ENCODE data around the gene ZBTB33.

ZBTB33 gene

DNA sequence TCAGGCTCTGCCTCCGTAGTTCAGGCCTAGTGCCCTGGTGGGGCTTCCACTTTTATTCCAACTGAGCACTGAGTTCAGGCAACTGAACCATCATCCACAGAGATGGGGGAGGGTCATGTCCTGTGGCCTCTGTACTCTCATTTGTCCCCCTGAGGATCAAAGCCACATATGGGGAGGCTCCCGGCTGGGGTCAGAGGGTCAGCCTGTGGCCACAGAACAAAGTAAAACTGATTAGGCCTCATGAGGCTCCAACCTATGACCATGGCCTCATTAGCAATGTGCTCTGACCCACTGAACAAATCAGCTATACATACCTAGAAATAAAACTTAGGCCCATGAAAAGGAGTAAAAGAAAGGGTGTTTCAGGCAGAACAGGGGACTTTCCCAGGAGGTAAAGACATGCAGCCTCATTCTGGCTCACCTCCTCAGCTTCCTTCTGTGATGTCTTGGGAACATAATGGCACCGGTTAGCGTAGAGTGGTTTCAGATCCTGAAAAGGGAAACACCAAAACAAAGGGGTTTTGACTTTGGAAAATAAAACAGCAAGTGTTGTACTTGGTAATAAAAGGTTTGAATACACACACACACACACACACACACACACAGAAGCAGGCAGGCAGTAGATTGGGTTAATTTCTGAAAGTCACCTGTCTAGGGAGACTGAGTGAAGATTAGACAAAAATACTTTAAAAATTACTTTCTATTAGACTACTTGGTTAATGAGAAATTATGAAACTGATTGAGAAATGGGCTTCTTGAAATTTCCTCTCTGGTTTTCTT is 36.3 kb downstream of the ZBTB33 start:
- Histone ChIP-seq H3K4me3 (ENCODE audit: insufficient read depth, low read depth, low read length, poor library complexity, severe bottlenecking) (no peak overlapping the region), H3K27ac (ENCODE audit: insufficient read depth, low read length, poor library complexity, severe bottlenecking) (no peak overlapping the region), H3K9me3 (ENCODE audit: control insufficient read depth, low read length) (no peaks in the 10 kb centered on the region), H3K36me3 (ENCODE audit: control insufficient read depth, insufficient read depth, low read length) (no peaks in the 10 kb centered on the region), H3K27me3 (replicated peaks; ENCODE audit: control insufficient read depth, insufficient read depth, low read length, poor library complexity, severe bottlenecking) (no peaks in the 10 kb centered on the region), H3K4me1 (ENCODE audit: control insufficient read depth, insufficient read depth, low read length, poor library complexity, severe bottlenecking) (no peaks in the 10 kb centered on the region)
- no peak for DNase-seq

DNA sequence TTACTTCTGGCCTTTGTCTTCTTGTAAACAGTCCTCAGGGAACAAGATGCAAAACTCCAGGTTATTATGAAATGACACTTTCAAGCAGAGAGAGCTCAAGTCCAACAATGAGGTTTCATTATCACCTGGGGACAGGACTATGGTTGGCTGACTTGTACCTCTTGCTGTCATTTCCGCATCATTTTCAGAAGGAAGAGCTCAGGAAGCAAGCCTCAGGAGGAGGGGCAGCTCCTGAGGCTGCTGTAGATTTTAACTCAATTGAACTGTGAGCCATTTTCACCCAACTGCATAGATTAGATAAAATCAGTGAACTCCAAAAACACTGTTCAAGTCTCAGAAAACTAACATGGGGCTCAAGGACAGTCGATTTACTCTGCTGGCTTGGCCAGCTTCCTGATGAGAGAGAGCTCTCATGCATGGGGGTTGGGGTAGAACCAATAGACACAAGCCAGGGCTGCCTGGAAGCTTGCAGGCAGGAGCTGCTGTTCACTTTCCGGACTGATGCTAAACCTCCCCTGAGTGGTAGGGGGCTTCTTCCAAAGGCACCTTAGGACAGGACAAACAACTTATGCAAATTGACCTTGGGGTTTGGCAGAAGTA is 37.0 kb downstream of the ZBTB33 start:
- DNase-seq: no peak
- H3K27ac ChIP-seq (ENCODE audit: insufficient read depth, low read length, poor library complexity, severe bottlenecking): no peak overlapping the region
- H3K9me3 ChIP-seq (ENCODE audit: control insufficient read depth, low read length): no peaks in the 10 kb centered on the region
- no peaks in the 10 kb centered on the region for H3K4me1 ChIP-seq (ENCODE audit: control insufficient read depth, insufficient read depth, low read length, poor library complexity, severe bottlenecking)
- H3K36me3 ChIP-seq (ENCODE audit: control insufficient read depth, insufficient read depth, low read length): no peaks in the 10 kb centered on the region
- H3K27me3 ChIP-seq (replicated peaks; ENCODE audit: control insufficient read depth, insufficient read depth, low read length, poor library complexity, severe bottlenecking): no peaks in the 10 kb centered on the region
- H3K4me3 ChIP-seq (ENCODE audit: insufficient read depth, low read depth, low read length, poor library complexity, severe bottlenecking): no peak overlapping the region

DNA sequence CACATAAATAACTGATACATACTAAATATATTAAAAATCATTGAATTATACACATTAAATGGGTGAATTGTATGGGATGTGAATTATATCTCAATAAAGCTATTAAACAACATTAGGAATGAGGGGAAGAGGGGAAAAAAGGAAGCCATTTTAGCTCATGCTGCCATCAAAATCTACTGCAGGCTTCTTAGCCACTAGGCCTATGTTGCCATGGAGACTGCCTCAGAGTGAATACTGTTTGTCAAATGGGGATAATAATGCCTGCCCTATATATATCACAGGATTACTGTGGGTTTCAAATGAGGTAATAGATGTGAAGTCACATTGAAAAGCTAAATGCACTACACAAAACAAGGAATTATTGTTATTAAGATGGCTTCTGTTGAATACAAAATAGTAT is 39.5 kb downstream of the ZBTB33 start:
- DNase-seq: no peak
- H3K27me3 ChIP-seq (replicated peaks; ENCODE audit: control insufficient read depth, insufficient read depth, low read length, poor library complexity, severe bottlenecking): no peaks in the 10 kb centered on the region
- no peak overlapping the region for H3K27ac ChIP-seq (ENCODE audit: insufficient read depth, low read length, poor library complexity, severe bottlenecking)
- H3K4me1 ChIP-seq (ENCODE audit: control insufficient read depth, insufficient read depth, low read length, poor library complexity, severe bottlenecking): no peaks in the 10 kb centered on the region
- H3K9me3 ChIP-seq (ENCODE audit: control insufficient read depth, low read length): no peaks in the 10 kb centered on the region
- H3K36me3 ChIP-seq (ENCODE audit: control insufficient read depth, insufficient read depth, low read length): no peaks in the 10 kb centered on the region
- no peak overlapping the region for H3K4me3 ChIP-seq (ENCODE audit: insufficient read depth, low read depth, low read length, poor library complexity, severe bottlenecking)

DNA sequence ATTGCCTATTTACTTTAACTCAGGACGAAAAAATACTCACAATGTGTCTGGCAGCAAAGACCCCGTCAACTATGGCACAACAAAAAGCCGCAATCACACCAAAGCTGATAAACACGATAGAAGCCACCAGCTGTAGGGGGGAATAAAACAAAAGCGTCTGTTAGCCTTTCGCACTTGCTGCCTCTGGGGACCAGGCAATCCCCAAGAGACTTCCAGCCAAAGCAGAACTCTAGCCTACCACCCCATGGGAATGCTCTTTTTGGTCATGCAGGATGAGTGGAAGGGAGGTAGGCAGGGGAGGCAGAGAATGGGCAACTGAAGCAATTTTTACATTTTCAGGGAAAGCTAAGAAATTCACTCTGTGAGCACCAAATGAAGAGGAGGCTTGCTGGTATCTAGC is 40.6 kb downstream of the ZBTB33 start:
- no peaks in the 10 kb centered on the region for H3K9me3 ChIP-seq (ENCODE audit: control insufficient read depth, low read length)
- no peak for DNase-seq
- no peaks in the 10 kb centered on the region for H3K27me3 ChIP-seq (replicated peaks; ENCODE audit: control insufficient read depth, insufficient read depth, low read length, poor library complexity, severe bottlenecking)
- no peaks in the 10 kb centered on the region for H3K4me1 ChIP-seq (ENCODE audit: control insufficient read depth, insufficient read depth, low read length, poor library complexity, severe bottlenecking)
- no peak overlapping the region for H3K27ac ChIP-seq (ENCODE audit: insufficient read depth, low read length, poor library complexity, severe bottlenecking)
- H3K4me3 ChIP-seq (ENCODE audit: insufficient read depth, low read depth, low read length, poor library complexity, severe bottlenecking): no peak overlapping the region
- H3K36me3 ChIP-seq (ENCODE audit: control insufficient read depth, insufficient read depth, low read length): no peaks in the 10 kb centered on the region

DNA sequence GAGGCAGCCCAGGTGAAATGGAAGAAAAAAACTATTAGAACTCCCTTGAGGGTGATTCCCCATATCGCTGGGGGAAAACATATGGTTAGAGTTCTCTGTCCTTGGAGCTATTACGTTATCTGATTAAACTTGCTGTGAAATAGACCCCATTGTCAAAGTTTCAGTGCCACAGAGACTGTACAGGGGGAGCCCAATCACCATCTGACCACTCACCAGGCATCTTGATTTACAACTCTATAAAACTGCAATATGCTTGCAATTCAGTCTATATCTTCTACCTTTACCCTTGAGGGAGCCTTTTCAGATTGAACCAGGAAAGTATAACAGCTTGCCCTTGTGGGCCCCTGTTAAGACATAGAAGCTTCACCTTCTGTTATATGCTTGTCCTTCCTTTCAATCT is 42.4 kb downstream of the ZBTB33 start:
- no peaks in the 10 kb centered on the region for H3K9me3 ChIP-seq (ENCODE audit: control insufficient read depth, low read length)
- DNase-seq: no peak
- H3K4me3 ChIP-seq (ENCODE audit: insufficient read depth, low read depth, low read length, poor library complexity, severe bottlenecking): no peak overlapping the region
- no peak overlapping the region for H3K27ac ChIP-seq (ENCODE audit: insufficient read depth, low read length, poor library complexity, severe bottlenecking)
- H3K4me1 ChIP-seq (ENCODE audit: control insufficient read depth, insufficient read depth, low read length, poor library complexity, severe bottlenecking): no peaks in the 10 kb centered on the region
- no peaks in the 10 kb centered on the region for H3K27me3 ChIP-seq (replicated peaks; ENCODE audit: control insufficient read depth, insufficient read depth, low read length, poor library complexity, severe bottlenecking)
- H3K36me3 ChIP-seq (ENCODE audit: control insufficient read depth, insufficient read depth, low read length): no peaks in the 10 kb centered on the region

DNA sequence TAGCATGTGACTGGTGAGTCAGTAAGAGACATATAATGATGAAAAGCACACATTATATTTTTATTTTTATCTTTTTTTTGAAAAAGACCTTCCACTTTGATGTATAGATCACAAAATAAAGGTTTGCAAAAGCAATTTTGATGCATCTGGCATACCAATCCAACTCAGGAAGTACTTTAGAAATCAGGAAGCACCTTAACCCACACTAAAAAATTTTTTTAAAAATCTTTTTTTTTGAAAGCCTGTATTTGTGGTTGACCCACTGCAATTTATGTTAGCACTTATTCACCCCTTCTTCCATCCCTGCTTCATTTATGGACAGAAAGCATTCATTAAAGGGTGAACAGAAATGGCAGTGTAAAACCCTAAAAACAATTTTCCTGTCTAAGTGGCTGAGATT is 44.0 kb downstream of the ZBTB33 start:
- Histone ChIP-seq H3K36me3 (ENCODE audit: control insufficient read depth, insufficient read depth, low read length) (no peaks in the 10 kb centered on the region), H3K27me3 (replicated peaks; ENCODE audit: control insufficient read depth, insufficient read depth, low read length, poor library complexity, severe bottlenecking) (no peaks in the 10 kb centered on the region), H3K4me3 (ENCODE audit: insufficient read depth, low read depth, low read length, poor library complexity, severe bottlenecking) (no peak overlapping the region), H3K9me3 (ENCODE audit: control insufficient read depth, low read length) (no peaks in the 10 kb centered on the region), H3K4me1 (ENCODE audit: control insufficient read depth, insufficient read depth, low read length, poor library complexity, severe bottlenecking) (no peaks in the 10 kb centered on the region), H3K27ac (ENCODE audit: insufficient read depth, low read length, poor library complexity, severe bottlenecking) (no peak overlapping the region)
- no peak for DNase-seq

DNA sequence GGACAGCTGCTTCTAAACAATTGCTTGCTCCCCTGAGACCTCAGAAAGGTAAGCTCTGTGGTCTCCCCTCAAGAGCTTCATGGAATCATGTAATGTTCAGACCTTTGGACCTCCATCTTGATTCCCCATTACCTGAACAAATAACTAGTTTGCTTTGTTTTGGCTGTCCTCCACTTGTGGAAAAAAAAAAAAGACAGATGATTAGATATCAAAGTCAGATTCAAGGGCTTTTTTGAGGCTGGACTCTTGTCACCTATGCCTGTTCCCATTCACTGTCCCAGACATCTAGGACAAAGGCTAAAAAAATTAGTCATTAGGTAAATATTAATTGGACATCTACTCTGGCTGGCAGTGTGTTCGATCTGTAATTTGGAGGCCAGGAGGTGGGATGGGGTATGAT is 47.3 kb downstream of the ZBTB33 start:
- Histone ChIP-seq H3K4me3 (ENCODE audit: insufficient read depth, low read depth, low read length, poor library complexity, severe bottlenecking) (no peak overlapping the region), H3K27ac (ENCODE audit: insufficient read depth, low read length, poor library complexity, severe bottlenecking) (no peak overlapping the region), H3K36me3 (ENCODE audit: control insufficient read depth, insufficient read depth, low read length) (no peaks in the 10 kb centered on the region), H3K4me1 (ENCODE audit: control insufficient read depth, insufficient read depth, low read length, poor library complexity, severe bottlenecking) (peaks cover 4% of the 10 kb centered on the region), H3K27me3 (replicated peaks; ENCODE audit: control insufficient read depth, insufficient read depth, low read length, poor library complexity, severe bottlenecking) (no peaks in the 10 kb centered on the region), H3K9me3 (ENCODE audit: control insufficient read depth, low read length) (no peaks in the 10 kb centered on the region)
- no peak for DNase-seq

DNA sequence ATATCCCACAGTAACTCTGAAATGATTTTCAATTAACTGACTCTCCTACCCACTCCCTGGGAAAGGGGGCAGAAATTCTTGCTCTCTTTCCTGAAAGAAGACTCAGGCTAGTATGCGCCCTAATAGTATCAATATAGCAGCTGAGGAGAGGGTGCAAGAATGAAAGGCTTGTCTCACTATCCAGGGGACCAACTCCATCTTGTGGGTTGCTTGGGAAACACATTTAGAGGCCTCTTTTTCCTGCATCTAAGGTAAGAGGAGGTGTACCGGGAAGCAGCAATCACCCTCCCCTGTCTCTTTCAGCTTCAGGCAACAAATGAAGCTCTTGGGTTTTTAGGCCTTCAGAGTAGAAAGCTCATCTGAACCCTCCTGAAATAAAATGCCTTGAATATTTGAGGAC is 49.3 kb downstream of the ZBTB33 start:
- Histone ChIP-seq H3K4me3 (ENCODE audit: insufficient read depth, low read depth, low read length, poor library complexity, severe bottlenecking) (no peak overlapping the region), H3K27ac (ENCODE audit: insufficient read depth, low read length, poor library complexity, severe bottlenecking) (no peak overlapping the region), H3K4me1 (ENCODE audit: control insufficient read depth, insufficient read depth, low read length, poor library complexity, severe bottlenecking) (peaks cover 4% of the 10 kb centered on the region), H3K36me3 (ENCODE audit: control insufficient read depth, insufficient read depth, low read length) (no peaks in the 10 kb centered on the region), H3K27me3 (replicated peaks; ENCODE audit: control insufficient read depth, insufficient read depth, low read length, poor library complexity, severe bottlenecking) (no peaks in the 10 kb centered on the region), H3K9me3 (ENCODE audit: control insufficient read depth, low read length) (no peaks in the 10 kb centered on the region)
- DNase-seq: no peak

DNA sequence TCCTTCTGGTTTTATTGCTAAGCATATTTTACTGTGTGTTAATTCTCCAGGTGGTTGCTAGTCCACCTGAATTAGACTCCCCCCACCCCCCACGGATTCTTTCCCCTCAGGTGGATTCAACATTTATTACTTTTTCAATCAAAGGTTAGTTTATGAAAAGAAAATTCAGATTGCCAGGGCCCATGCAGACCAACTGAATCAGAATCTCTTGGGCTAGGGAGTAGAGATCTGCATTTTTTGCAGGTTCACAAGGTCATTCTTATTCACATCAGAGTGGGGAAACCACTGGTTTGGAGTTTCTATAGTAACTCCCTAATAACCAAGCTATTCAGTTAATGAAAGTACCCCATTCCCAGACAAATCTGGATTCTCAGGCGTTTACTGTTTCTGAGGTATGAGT is 50.9 kb downstream of the ZBTB33 start:
- Histone ChIP-seq H3K4me1 (ENCODE audit: control insufficient read depth, insufficient read depth, low read length, poor library complexity, severe bottlenecking) (peaks cover 4% of the 10 kb centered on the region), H3K36me3 (ENCODE audit: control insufficient read depth, insufficient read depth, low read length) (no peaks in the 10 kb centered on the region), H3K27me3 (replicated peaks; ENCODE audit: control insufficient read depth, insufficient read depth, low read length, poor library complexity, severe bottlenecking) (no peaks in the 10 kb centered on the region), H3K9me3 (ENCODE audit: control insufficient read depth, low read length) (no peaks in the 10 kb centered on the region), H3K4me3 (ENCODE audit: insufficient read depth, low read depth, low read length, poor library complexity, severe bottlenecking) (no peak overlapping the region), H3K27ac (ENCODE audit: insufficient read depth, low read length, poor library complexity, severe bottlenecking) (no peak overlapping the region)
- no peak for DNase-seq

DNA sequence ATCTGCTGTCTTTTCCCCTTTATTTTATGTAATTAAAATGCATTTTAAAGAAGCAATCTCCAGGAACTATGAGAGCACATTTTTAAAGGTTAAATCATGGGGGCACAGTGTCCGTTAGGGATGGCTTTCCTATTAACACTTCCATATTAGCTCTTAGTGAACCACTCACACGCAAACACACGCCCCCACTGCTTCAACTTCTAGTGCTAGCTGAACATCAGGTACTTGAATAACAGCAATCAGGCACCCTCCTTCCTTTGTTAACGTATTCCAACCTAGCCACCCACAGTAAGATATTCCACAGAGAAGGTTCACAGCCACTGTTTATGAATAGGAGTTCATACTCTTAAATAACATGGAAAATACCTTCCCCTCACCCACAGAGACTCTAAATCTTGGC is 51.3 kb downstream of the ZBTB33 start:
- peaks cover 4% of the 10 kb centered on the region for H3K4me1 ChIP-seq (ENCODE audit: control insufficient read depth, insufficient read depth, low read length, poor library complexity, severe bottlenecking)
- no peak for DNase-seq
- no peak overlapping the region for H3K27ac ChIP-seq (ENCODE audit: insufficient read depth, low read length, poor library complexity, severe bottlenecking)
- no peaks in the 10 kb centered on the region for H3K27me3 ChIP-seq (replicated peaks; ENCODE audit: control insufficient read depth, insufficient read depth, low read length, poor library complexity, severe bottlenecking)
- H3K9me3 ChIP-seq (ENCODE audit: control insufficient read depth, low read length): no peaks in the 10 kb centered on the region
- H3K4me3 ChIP-seq (ENCODE audit: insufficient read depth, low read depth, low read length, poor library complexity, severe bottlenecking): no peak overlapping the region
- no peaks in the 10 kb centered on the region for H3K36me3 ChIP-seq (ENCODE audit: control insufficient read depth, insufficient read depth, low read length)

All from effector memory CD4-positive, alpha-beta T cell (primary cell).